Ramos (cell line): Measurements from ENCODE around the gene PRCC.

Source experiments
- in situ Hi-C: fragments of 300-500 bp; cut with MboI; formaldehyde crosslinking; loops from one replicate; pipeline ENCODE4 v1.14.3; 2022; ENCODE audit warnings: low sequenced_read_pairs; ENCODE audit not compliant: unreplicated experiment

The PRCC gene

GRCh38 chr1:156744344-156744743, 23.0 kb upstream of the PRCC start:
- in situ Hi-C loops: no loop called here

DNA sequence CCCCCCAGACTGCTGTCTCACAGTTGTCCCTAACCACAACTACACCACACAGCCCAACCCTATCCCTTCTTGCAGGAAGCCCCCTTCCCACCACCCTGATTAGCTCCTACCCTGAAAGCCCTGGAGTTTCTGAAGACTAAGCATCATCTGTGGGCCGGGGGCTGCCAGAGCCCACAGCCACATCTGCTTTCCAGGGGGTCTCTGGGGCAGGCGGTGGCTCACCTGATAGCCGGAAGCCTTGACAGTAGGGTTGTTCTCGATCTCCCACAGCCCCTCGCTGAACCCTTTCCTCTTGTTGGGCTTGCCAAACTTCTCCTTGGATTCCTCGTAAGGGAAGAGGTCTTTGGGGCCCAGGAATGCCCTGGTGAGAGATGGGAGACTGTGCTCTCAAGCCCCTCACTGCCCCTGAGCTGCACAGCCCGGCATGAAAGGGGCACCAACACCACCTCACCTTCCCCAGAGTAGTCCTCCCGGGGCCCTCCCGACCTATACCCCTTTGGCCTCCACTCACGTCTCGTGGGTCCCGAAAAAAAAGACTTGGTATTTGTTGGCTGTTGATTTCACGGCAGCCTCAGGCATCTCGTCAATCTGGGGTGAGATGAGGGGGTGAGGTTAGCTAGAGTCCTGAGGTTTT, 22.4 kb upstream of the PRCC start:
- in situ Hi-C loops: no loop called here

GRCh38 chr1:156745881-156746280, 21.5 kb upstream of the PRCC start:
- in situ Hi-C loops: no loop called here

- in situ Hi-C loops: no loop called here
Measured at GRCh38 chr1:156746406-156746727, 21.0 kb upstream of the PRCC start.

DNA sequence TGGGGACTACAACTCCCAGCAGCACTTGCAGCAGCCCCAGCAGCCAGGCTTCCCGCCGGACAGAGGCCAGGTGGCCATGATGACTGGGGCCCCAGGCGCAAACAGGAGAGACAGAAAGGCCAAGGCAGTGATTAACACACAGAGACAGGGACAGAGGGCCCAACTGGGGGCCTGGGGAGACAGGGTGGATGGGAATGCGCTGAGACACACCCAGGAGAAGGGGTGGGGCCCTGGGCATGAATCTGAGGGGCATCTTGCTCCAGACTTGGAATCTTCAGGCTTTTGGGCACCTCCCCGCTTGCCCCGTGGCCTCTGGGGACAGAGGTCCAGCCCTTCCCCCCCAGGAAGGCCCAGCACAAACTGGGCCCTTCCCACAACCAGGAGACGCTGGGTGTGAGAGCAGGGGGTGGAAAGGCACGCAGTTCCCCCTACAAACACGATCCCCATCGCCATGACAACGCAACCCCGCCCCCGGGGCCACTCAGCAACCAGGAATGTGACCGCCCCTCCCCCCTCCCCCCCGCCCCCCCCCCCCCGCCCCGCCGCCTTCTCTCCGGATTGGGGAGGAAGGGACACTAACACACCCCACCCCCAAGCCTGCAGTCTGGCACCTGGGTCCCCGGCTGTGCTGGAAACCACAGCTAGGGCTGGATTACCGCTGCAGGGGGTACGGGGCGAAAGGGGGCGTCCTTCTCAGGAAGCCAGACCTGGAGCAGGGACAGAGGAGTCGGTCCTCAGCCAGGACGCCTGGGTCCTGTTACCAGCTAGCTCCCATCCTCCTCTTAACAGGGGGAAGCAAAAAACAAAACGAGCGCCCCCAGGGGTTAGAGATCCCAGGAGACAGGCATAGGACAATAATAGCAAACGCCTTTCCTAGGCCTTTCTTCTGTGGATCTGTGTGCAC, 20.4 kb upstream of the PRCC start:
- in situ Hi-C loops: no loop called here

GRCh38 chr1:156747742-156748669, 19.3 kb upstream of the PRCC start:
- in situ Hi-C loops: no loop called here

DNA sequence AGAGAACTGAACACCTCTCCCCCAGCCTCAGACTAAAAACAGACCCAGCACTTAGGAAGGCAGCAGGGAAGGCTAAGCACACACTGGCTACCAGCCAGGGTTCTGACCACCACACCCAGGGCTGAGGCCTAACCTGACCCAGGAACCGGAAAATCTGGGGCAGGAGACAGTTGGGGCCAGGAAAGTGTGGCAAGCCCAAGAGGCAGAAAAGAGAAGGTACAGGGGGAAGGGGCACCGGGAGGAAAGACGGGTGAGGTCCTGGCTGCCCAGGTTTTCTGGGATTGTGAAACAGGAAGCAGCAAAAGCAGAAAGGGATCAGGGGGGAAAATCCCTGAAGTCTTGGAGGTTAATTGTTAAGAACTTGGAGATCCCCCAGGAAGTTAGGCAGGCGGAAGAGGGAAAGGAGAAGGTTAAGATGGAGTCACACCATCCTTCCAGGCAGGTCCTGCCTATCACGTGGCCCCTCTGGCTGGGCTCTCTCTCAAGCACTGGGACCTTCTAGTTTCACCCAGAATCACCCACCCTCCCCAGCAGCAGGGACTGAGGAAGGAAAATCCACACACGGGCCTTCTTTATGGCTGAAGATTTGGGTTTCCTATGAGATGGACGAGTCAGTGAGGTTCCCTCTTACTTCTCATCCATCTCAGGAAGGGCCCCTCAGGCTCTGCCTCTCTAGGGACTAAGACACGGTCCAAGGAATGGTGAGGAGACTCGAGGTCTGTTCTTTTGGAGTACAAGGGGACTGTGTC, 18.5 kb upstream of the PRCC start:
- in situ Hi-C loops: no loop called here

- in situ Hi-C loops: loop anchor here (25.0 kb wide), 1 partner anchor 1088 kb away; the partner anchor contains the start of gene CD5L
Measured at GRCh38 chr1:156749419-156750118, 17.8 kb upstream of the PRCC start.

DNA sequence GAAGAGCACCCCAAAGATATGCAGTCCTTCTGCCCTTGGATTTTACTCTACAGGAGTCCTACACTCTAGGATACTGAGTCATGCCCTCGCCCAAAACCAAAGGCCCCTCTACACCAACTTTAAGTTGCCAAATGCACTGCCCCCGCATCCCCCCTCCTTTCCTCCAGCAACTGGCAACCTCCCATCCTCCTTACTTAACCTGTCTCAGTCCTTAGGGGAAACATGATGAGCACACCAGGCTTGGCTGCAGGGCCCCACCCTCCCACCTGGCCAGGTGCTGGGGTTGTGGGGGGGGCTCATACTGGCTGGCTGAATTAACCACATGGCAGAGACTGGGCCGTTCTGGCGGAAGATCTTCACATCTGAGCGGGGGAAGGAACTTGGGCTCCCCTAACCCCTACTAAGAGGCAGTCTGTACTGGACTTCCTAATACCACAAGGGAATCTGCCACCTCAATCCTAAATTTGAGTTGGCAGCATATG, 17.1 kb upstream of the PRCC start:
- in situ Hi-C loops: loop anchor here (25.0 kb wide), 1 partner anchor 1087 kb away; the partner anchor contains the start of gene CD5L

DNA sequence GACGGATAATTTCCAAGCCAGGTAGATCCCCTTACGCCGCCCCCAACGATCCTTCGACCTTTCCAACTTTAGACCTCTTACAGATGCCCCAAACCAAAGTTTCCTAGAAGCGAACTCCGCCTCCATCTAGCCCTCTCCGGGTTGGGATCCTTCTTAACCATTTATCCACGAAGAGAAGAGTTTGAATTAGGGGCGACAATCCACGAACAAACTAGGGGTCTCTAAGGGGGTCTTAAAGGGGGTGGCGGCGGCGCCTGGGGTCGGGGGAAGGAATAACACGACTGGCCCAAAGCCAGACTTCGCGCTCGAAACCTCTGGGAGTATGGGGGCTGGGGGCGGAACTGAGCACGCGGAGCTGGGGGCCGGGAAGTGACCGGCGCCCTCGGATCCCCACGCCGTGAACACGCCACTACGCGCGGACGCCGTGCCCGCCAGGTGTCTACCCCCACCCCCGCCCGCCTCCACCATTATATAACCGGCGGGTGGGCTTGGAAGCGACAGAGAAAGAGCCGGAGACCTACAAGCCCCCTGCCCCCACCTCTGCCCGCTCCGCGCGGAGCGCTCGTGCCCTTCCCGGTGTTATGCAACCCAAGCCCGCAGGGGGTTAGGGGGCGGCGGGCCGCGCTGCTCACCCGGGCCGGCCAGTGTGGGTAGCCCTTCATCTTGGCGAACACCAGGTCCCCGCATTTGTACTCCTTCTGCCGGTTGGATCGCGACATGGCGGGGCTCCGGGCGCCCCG, 16.5 kb upstream of the PRCC start:
- in situ Hi-C loops: loop anchor here (25.0 kb wide), 1 partner anchor 1086 kb away; the partner anchor contains the start of gene CD5L

GRCh38 chr1:156751451-156751756, 15.9 kb upstream of the PRCC start, which contains the start of gene HDGF:
TSS of gene HDGF (minus strand) at chr1:156751675. CDS start at chr1:156751429, 246 bp downstream.
- in situ Hi-C loops: loop anchor here (25.0 kb wide), 1 partner anchor 1086 kb away; the partner anchor contains the start of gene CD5L

- in situ Hi-C loops: loop anchor here (25.0 kb wide), 1 partner anchor 1085 kb away; the partner anchor contains the start of gene CD5L
Measured at GRCh38 chr1:156751757-156752481, 15.4 kb upstream of the PRCC start.

- in situ Hi-C loops: loop anchor here (25.0 kb wide), 1 partner anchor 1084 kb away; the partner anchor contains the start of gene CD5L
Measured at GRCh38 chr1:156752843-156753482, 14.4 kb upstream of the PRCC start.

DNA sequence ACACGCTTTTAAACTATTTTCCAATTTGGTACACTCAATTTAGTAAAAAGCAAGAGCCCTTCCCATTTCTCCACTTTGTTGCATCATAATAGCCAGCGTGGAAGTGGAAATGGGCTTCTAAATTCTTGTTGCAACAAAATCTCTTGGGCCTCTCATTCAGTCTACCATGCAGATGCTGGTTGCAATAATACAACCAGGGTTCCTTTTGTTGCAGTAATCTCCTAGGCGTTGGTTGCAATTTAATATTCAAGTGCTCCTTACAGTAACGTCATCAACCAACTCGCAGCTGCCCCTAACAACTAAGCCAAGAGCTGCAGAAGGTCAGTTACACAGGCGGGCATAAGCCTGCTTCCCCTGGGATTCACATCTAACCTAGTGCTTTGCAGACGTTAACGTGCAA, 13.1 kb upstream of the PRCC start:
- in situ Hi-C loops: loop anchor here (25.0 kb wide), 1 partner anchor 1083 kb away; the partner anchor contains the start of gene CD5L

DNA sequence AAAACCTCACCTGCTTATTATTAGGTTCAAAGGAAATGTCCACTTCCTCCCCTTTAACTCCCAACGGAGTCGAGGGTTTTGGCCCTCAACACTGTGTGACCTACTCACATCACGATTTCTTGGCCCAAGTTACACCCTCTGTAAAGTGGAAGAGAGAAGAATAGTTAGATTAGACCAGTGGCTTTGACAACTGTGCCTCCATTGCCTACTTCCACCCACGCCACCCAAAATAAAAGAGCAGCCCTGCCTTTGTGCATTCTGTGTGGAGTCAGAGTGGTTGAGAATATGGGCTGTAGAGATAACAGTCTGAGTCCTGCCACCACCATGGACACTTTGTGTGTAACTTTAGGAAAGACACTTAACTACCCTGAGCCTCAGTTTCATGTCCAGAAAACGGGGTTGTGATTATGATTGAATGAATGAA, 11.8 kb upstream of the PRCC start:
- in situ Hi-C loops: loop anchor here (25.0 kb wide), 1 partner anchor 1082 kb away; the partner anchor contains the start of gene CD5L

DNA sequence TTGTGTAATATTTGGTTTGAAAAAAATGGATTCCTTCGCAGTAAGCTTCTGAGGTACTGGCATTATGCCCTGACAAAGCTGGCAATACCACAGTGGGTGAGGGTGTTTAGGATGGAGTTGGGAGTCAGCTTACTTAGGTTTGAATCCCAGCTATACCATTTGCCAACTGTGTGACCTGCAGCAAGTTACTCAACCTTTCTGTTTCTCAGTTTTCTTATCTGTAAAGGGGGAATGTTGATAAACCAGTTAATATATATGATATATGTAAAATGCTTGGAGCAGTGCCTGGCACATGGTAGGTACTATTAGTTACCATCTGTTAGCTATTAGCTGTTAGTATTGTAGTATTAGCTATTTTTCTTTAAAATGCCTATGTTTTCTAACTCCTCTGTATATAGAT, 11.0 kb upstream of the PRCC start:
- in situ Hi-C loops: loop anchor here (25.0 kb wide), 1 partner anchor 1081 kb away; the partner anchor contains the start of gene CD5L
